Nephron progenitor cell (in vitro differentiated cells): ENCODE results near the gene PRXL2C.

Source experiments
- DNase-seq: peaks from one replicate; pipeline ENCODE4 v3.0.0; 2021
- H3K27ac Mint-ChIP-seq: 2 replicates; pipeline ENCODE4 v1.8.0; 2021; ENCODE audit warnings: mild to moderate bottlenecking, moderate library complexity, mixed read lengths
- H3K27me3 Mint-ChIP-seq: 2 replicates; pipeline ENCODE4 v1.8.0; 2021; ENCODE audit warnings: mild to moderate bottlenecking, low read depth, mixed read lengths; ENCODE audit not compliant: poor library complexity
- H3K36me3 Mint-ChIP-seq: 2 replicates; pipeline ENCODE4 v1.8.0; 2021; ENCODE audit warnings: low read depth, mixed read lengths
- H3K4me1 Mint-ChIP-seq: 2 replicates; pipeline ENCODE4 v1.8.0; 2021; ENCODE audit warnings: mixed read lengths
- H3K4me3 Mint-ChIP-seq: 2 replicates; pipeline ENCODE4 v1.8.0; 2021; ENCODE audit warnings: mild to moderate bottlenecking, moderate library complexity, mixed read lengths
- H3K9me3 Mint-ChIP-seq: 2 replicates; pipeline ENCODE4 v1.8.0; 2021; ENCODE audit warnings: mild to moderate bottlenecking, moderate library complexity, mixed read lengths
- TF ChIP-seq, protein P1 (sequence below): fragments of 200-600 bp; sonication (generic); IDR thresholded peaks from 2 replicates; pipeline ENCODE4 v1.5.0; 2021; ENCODE audit warnings: antibody characterized with exemption

Gene PRXL2C

DNA sequence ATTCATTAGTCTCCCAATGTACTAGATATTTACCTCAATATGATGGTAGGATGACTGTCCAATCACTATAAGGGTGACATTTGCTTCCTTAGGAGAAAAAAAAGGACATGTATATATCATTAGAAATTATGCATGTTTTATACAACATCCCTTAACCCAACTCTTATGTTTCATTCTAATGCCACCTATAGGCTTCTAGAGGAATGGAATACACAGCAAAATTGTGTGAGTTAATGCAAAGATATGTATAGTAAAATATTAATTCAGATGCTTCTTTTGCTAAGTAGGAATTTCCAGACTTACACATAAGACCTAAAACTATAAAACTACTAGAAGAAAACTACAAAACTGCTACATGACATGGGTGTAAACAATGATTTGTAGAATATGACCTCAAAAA is 3.5 kb downstream of the PRXL2C start:
- DNase-seq: no peak
- TF ChIP-seq, protein P1, sequence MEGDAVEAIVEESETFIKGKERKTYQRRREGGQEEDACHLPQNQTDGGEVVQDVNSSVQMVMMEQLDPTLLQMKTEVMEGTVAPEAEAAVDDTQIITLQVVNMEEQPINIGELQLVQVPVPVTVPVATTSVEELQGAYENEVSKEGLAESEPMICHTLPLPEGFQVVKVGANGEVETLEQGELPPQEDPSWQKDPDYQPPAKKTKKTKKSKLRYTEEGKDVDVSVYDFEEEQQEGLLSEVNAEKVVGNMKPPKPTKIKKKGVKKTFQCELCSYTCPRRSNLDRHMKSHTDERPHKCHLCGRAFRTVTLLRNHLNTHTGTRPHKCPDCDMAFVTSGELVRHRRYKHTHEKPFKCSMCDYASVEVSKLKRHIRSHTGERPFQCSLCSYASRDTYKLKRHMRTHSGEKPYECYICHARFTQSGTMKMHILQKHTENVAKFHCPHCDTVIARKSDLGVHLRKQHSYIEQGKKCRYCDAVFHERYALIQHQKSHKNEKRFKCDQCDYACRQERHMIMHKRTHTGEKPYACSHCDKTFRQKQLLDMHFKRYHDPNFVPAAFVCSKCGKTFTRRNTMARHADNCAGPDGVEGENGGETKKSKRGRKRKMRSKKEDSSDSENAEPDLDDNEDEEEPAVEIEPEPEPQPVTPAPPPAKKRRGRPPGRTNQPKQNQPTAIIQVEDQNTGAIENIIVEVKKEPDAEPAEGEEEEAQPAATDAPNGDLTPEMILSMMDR: peak; percentile 26
- Mint-ChIP-seq H3K4me1 (peaks cover 15% of the 10 kb centered on the region), H3K4me3 (no peak overlapping the region), H3K36me3 (peaks cover 27% of the 10 kb centered on the region), H3K27ac (no peak overlapping the region), H3K27me3 (peaks cover 9% of the 10 kb centered on the region), H3K9me3 (no peaks in the 10 kb centered on the region)

DNA sequence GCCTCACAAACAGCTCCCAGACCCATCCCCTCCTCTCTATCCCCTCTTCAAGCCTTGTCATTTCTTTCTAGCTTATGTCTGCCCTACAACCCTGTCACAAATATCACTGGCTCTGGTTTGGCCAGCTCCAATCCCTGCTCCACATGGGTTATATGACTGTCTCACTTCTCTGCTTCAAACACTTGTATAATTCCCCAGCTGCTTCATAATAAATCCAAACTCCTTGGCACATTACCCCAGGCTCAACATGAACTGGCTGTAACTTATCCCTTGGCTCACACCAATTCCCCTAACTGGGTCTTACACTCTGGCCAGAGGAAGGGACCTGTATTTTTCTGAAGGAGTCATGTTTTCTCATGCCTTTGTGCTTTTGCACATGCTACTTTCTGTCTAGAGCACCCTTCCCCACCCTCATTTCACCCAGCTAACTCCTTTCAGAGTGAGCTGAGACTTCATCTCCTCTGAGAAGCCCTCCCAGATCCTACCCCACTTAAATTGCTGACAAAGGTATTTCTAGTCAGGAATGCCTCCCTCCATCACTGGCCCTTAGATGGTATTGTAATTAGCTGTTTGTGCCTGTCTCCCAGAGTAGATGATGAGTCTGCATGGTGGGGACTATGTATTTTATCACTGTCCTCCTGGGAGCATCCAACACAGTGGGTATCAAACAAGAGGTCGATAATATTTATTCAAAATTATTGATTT is 5.3 kb downstream of the PRXL2C start:
- Mint-ChIP-seq H3K4me1 (peaks cover 10% of the 10 kb centered on the region), H3K27ac (no peak overlapping the region), H3K36me3 (peaks cover 41% of the 10 kb centered on the region), H3K4me3 (no peak overlapping the region), H3K9me3 (no peaks in the 10 kb centered on the region), H3K27me3 (peaks cover 6% of the 10 kb centered on the region)
- no peak for DNase-seq
- TF ChIP-seq, protein P1: no peak

DNA sequence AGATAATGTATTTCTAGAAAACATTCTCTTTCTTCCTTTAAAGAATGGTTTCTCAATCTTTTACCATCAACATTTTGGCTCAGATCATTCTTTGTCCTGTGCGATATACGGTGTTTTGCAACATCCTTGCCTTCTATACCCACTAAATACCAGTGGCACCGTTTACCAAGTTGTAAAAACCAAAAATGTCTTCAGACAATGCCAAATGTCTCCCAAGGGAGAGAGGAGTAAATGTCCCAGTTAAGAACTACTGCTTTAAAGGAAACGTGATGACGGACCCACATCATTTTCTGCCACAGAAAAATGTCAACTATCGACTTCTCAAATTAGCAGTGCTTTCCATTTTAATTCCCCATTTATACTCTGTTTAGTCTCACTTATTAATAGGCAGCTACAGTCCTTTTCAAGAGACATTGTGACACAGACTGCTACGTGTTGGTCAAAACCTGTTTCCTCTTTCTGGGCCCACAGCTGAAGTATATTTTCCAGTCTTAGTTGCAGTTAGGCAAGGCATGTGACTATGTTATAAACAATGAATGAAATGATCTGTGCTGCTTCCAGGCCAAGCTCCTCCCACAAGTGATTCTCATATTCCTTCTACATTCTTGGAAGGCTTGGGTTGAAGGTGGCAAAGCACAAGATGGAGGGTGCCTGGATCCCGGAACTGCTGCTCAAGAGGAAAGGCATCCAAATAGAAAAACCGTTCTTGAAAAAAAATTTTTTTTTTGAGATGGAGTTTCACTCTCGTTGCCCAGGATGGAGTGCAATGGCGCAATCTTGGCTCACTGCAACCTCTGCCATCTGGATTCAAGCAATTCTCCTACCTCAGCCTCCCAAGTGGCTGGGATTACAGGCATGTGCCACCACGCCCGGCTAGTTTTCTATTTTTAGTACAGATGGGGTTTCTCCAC is 8.8 kb downstream of the PRXL2C start:
- Mint-ChIP-seq H3K27ac (no peak overlapping the region), H3K36me3 (peaks cover 31% of the 10 kb centered on the region), H3K27me3 (no peaks in the 10 kb centered on the region), H3K9me3 (no peaks in the 10 kb centered on the region), H3K4me1 (peaks cover 6% of the 10 kb centered on the region), H3K4me3 (no peak overlapping the region)
- TF ChIP-seq, protein P1: no peak
- DNase-seq: no peak

GRCh38 chr9:96644137-96644536 is 11.0 kb downstream of the PRXL2C start:
- TF ChIP-seq, protein P1: no peak

DNA sequence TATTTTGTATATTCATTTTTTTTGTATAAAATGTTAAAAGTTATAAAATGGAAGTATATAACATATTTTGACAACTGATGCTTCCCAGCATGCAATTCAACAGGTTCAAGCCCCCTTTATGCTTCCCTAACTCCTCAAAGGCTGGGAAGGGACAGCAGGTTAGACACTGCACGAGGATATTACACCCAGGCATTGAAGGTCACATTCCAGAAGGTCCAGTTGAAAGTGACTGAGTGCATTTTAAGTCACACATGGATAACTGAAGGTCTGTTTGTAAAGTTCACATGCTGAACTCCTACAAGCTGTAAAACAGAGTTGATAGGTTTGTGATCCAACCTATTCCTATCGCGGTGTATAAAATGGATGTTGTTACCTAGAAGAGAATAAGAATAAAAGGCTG is 13.6 kb downstream of the PRXL2C start:
- Mint-ChIP-seq H3K9me3 (no peaks in the 10 kb centered on the region), H3K27ac (no peak overlapping the region), H3K4me3 (no peak overlapping the region), H3K36me3 (peaks cover 25% of the 10 kb centered on the region), H3K4me1 (no peaks in the 10 kb centered on the region), H3K27me3 (no peaks in the 10 kb centered on the region)
- DNase-seq: no peak
- TF ChIP-seq, protein P1: no peak

More at GRCh38 chr9:96644137-96644536, 11.0 kb downstream of the PRXL2C start:
- no peak overlapping the region for H3K27ac Mint-ChIP-seq
- no peaks in the 10 kb centered on the region for H3K27me3 Mint-ChIP-seq
- H3K9me3 Mint-ChIP-seq: no peaks in the 10 kb centered on the region
- no peak overlapping the region for H3K4me3 Mint-ChIP-seq
- peaks cover 31% of the 10 kb centered on the region for H3K36me3 Mint-ChIP-seq
- no peak for DNase-seq
- H3K4me1 Mint-ChIP-seq: peaks cover 6% of the 10 kb centered on the region
